Cardiac fibroblast (primary cell): ENCODE results near the gene PSMB5.

Experiments used
- DNase-seq, 2 donors: peaks; one replicate each; pipeline versions ENCODE4 v3.0.0 to v3.0.0-alpha.2; 2010; ENCODE audit warnings: low read depth in 2 of 2
- H3K4me3 ChIP-seq, 2 donors: replicated peaks in 1 of 2; 1 replicate in 1 of 2; 2 replicates in 1 of 2; pipeline ENCODE4 v1.5.1; 2011; ENCODE audit warnings: low read depth in 2 of 2, low read length in 2 of 2, mild to moderate bottlenecking in 2 of 2, moderate library complexity in 1 of 2
- TF ChIP-seq, protein P1 (sequence below): IDR thresholded peaks from one replicate; pipeline ENCODE4 v1.5.1; 2011; ENCODE audit warnings: low read depth, mild to moderate bottlenecking, low read length, inconsistent platforms

Gene PSMB5

DNA sequence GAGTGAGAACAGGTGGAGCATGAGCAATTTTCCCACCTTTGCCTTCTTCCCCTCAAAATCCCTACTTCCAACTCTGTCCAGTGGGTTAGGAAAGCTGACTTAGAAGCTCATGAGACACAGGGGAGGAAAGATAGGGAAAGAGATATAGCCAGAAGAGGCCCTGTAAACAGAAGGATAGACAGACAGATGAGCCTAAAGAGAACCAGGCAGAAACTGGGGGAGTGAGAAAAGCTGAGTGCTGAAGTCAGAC lies 57.3 kb downstream of the PSMB5 start:
- H3K4me3 ChIP-seq: no peak overlapping the region

DNA sequence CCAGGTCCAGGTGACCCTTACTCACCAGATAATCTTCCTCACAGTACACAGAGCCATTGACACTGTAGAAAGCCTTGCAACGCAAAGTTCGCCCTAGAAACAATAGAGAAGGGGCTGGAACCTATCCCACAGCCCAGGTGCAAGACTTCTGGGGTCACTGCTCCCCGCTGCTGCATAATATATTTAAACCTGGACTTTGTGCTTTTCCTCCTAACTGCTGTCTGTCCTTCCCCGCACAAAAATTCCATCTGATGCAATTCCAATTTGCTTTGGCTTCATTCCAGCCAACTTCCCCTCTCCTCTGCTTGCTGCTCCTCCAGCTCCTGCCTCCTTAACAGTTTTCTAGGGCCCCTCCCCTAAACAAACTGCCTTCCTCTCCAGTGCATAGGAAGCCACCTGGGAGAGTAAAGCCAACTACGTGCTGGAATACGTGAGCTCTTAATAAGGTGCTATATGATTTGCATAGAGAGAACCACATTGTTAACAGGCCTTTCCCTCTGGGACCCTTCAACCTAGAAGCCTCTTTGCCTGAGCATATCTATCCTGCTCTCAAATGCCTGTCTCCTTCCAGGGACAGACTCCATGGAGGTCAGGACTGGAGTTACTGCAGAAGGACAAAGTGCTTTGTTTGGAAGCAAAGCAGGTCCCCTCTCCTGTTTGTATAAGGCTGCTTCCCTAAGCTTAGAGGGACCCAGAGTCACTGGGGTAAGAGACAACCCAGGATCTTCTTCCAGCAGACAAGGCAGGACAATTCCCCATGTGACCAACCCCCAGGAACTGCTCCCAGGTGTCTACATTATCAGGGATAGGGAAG lies 57.9 kb downstream of the PSMB5 start:
- no peak overlapping the region for H3K4me3 ChIP-seq
- TF ChIP-seq, protein P1, sequence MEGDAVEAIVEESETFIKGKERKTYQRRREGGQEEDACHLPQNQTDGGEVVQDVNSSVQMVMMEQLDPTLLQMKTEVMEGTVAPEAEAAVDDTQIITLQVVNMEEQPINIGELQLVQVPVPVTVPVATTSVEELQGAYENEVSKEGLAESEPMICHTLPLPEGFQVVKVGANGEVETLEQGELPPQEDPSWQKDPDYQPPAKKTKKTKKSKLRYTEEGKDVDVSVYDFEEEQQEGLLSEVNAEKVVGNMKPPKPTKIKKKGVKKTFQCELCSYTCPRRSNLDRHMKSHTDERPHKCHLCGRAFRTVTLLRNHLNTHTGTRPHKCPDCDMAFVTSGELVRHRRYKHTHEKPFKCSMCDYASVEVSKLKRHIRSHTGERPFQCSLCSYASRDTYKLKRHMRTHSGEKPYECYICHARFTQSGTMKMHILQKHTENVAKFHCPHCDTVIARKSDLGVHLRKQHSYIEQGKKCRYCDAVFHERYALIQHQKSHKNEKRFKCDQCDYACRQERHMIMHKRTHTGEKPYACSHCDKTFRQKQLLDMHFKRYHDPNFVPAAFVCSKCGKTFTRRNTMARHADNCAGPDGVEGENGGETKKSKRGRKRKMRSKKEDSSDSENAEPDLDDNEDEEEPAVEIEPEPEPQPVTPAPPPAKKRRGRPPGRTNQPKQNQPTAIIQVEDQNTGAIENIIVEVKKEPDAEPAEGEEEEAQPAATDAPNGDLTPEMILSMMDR: no peak
- DNase-seq: peak; percentile 66 to 72

More for the DNA sequence above, 57.3 kb downstream of the PSMB5 start:
- DNase-seq: no peak
- TF ChIP-seq, protein P1: no peak
